ENCODE measurements around the gene NCAM2. TPM values are rescaled to one million over a fixed set of nuclear protein-coding genes. Genes with fewer than 3 reads are reported as not detected.

NCAM2 gene
- polyA plus RNA-seq, 1 donor = 4.8 TPM

DNA sequence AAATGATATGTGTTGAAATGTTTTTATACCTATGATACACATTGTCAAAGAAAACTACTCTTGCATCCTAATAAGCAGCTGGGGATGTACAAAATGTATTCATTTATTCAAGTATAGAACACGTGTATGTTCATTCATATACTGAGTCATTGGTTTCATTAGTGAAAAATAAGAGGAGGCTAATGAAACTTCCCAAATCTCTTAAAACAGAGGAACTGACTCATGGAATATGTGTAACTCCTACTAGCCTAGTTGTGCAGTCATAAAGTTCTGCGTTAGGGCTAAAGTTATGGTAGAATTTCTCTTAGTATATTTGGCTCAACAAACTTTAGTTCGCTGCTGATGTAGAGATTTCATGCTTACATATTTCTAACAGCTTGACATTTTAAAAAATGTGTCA, 441.6 kb downstream of the NCAM2 start:
- DNase-seq (ENCODE audit: low read depth) = no peak

DNA sequence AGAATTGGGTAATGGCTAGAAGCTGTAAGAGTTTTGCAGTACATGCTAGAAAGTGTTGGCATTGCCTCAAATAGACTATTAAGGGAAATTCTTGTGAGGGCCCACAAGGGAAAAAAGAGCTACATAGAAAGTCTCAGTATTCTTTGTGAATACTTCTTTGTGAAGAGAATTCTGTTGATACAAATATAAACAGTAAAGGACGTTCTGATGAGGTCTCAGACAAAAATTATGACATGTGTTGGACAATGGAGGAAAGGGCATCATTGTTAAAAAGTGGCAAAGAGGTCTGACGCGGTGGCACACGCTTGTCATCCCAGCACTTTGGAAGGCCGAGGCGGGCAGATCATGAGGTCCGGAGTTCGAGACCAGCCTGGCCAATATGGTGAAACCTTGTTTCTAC, 458.9 kb downstream of the NCAM2 start:
- no peak for DNase-seq (ENCODE audit: low read depth)

DNA sequence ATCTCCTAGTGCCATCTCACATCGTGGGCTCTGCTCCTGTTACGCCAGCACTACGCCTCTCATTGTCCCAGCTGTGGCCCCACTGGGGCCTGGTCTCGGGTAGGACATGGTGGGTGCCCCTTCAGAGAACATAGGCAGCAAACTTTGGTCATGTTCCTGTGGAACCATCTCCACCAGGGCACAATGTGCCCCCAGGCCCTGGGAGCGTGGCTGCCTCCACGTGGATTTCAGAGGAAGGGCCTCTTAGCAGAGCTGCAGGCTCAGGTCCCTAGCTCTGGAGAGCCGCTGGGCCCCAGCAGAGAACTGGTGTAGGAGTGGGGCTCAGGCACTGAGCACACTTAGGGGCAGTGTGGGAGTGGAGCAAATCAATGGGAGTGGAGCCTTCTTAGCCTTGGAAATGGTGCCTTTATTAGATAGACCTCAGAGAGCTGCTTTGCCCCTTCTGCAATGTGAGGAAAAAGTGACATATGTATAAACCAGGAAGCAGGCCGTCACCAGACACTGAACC, 460.0 kb downstream of the NCAM2 start:
- DNase-seq (ENCODE audit: low read depth) = no peak

DNA sequence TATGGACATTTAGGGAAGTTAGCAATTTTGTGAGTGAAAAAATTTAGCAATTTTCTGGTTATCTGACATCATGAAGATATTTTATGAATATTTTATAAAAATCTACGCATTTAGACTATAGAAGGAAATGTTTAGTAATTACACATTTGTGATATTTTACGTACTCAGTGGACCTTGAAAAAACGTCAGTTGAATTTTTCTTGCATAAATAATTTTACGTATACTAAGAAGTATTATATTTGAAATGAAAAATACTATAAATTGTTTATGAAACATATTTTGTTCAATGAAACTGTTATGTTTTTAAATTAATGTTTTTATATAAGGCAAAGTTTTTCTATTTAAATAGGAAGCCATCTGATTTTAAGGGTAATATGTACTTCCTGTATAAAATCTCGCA, 462.8 kb downstream of the NCAM2 start:
- no peak for DNase-seq (ENCODE audit: low read depth)

DNA sequence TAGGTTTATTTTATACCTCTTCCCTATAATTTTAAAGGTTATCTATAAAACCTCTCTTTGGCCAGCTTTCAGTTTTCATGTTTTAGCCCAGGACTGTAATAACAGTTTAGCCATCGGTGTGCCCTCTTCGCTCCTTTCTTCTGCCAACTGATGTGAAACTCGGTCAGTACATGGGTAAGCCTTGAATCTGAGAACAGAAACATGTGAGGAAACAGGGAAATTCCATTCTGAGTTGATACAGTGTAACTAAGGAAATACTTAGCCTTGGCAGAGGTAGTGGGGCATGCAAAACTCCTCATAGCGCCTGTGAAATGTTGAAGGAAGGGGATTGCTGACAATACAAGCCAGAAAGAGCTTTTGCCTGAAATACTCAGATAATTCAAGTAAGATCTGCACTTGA, 465.2 kb downstream of the NCAM2 start:
- no peak for DNase-seq (ENCODE audit: low read depth)

DNA sequence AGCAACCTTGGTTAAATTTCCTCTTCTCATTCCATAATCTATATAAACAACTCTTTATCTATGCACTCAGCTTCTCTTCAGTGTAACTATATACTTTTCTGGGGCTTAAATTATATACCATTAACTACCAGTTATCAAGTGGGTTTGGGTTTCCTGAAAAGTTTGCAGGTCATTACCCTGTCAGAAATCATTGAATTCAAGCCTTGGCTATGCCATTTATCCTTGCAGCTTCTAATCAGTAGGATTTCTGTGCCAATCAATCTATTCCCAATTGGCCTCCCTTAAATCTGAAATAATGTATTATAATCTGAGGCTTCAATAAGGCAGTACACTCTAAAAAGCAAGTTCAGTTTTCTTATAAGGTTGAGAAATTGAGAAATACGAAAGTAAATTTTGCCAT, 466.5 kb downstream of the NCAM2 start:
- DNase-seq (ENCODE audit: low read depth) = no peak

DNA sequence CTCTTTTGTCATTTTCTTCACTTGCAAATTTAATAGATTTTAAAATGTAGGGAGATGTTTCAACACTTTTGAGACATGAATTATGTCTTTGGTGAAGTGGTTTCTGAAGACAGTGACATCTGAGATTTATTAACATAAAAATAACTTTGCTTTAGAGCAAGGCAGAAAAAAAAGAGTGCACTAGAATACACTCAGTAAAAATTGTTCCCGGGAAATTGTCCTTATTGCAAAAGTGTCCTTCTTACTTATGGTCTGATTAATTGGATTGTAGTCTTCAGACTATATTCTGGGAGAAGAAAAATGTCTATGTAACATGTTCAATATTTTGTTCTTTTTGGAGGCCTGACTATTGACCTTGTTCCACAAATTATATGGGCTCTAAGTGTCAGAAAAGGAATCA, 468.5 kb downstream of the NCAM2 start:
- DNase-seq (ENCODE audit: low read depth) = no peak

DNA sequence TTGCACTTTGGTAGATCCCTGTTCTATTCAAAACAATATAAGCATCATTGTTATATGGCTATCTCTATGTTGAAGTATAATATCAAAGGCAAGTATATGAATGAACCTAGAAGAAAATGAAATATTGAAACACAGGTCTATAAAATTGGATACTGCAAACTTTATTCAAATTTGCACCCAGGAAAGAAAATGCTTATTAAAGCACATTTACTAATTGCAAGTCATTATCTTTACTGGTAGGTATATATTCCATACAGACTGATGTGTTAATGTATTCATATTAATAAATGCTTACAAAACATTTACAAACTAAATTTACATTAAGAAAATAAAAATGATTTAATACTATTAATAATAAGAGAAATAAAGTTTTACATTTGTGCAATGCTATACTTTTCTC, 469.8 kb downstream of the NCAM2 start:
- no peak for DNase-seq (ENCODE audit: low read depth)

DNA sequence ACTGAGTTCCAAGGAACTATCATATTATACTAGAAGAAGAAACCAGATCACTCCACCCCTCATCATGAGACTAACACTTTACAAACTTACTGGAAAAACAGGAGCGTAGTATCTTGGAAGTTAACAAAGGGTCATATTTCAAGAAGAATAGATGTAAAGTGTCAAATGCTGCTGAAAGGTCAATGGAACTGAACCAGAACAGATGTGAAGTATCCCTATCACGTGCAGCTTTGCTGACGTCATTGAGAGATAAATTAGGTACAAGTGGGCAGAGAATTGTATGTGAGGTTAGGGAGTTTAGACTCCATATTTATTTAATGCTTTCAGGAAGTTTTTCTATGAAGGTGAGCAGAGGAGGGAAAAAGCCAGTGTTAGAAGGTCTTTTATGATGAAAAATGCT, 483.0 kb downstream of the NCAM2 start:
- no peak for DNase-seq (ENCODE audit: low read depth)

DNA sequence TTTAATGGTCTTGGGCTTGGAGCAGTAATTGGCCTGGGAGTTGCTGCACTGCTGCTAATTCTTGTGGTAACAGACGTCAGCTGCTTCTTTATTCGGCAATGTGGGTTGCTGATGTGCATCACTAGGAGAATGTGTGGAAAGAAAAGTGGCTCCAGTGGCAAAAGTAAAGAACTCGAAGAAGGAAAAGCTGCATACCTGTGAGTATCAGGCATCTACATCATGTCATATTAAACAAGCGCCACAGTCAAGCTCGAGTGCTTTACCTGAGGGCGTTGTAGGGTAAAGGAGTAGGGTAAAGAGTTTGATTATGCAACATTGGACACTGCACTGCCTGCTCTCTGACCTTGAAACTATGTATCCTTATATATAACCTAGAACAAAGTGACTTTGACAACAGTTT, 510.6 kb downstream of the NCAM2 start:
- DNase-seq (ENCODE audit: low read depth) = no peak

DNA sequence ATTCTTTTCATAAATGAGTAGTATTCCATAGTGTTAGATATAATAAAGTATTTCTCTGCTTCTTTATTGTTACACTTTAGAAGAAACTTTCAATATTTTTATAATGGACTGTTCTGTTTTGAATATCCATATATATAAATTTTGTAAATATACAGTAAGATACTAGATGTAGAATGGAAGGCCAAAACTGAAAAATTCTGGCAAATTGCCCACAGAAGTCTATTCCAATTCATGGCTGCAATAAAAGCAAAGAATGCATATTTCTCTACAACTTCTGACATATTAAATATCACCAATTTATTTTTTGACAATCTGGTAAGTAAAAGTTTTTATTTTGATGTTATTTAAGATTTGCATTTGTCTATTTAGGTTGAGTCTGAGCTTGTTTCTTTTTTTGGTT, 532.5 kb downstream of the NCAM2 start:
- peak; percentile 2 for DNase-seq (ENCODE audit: low read depth)

DNA sequence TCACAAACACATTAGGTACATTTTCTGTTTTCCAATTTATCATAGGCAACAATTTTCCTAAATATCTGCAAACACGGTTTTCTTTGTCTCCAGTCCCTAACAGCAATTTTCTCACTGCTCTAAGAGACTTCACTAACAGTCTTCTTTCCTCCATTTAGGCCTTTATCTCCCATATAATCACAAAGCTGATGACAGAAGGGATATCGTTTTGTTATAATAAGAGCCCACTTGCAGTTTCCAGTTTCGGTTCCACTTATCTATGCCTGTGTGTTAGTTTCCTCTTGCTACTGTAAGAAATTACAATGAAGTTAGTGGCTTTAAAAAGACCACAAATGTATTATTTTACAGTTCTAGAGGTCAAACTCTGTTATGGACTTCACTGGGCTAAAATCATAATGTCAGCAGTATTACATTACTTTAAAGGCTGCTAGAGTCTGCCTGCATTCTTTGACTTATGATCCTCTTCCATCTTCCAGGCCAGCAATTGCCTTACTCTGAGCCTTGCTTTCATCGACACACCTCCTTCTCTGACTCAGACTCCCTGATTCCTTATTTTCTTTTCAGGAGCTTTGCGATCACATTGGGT, 549.3 kb downstream of the NCAM2 start:
- no peak for DNase-seq (ENCODE audit: low read depth)

DNA sequence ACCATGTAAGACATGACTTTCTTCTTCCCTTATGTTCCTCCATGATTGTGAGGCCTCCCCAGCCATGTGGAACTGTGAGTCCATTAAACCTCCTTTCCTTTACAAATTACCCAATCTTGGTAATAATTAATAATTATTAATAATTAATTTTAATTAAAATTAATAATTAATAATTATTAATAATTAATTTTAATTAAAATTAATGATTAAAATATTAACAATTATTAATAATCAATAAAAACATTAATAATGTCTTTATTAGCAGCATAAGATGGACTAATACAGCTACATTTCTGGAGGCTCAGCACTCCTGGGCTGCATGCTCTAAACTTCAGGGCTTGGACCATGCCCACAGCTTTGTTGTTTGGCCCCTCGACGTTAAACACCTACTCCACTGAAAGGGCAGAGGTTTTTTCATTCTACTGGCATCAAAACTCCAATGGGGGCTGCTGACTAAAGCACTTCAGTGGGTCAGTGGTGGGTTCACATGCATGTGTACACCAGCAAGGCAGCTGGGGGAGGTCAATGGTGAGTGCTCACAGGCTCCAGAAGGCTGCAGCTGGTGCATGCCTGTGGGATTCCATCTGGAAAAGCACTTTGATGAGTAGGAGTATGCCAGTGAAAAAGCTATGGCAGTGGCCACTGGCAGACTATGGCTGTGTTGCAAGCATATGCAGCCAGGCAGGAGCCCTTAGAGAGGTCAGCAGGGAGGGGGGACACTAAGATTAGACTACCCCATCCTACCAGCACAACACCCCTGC, 561.3 kb downstream of the NCAM2 start:
- DNase-seq (ENCODE audit: low read depth) = no peak
